ENCODE results near the gene USP32. TPM values are rescaled to one million over a fixed set of nuclear protein-coding genes. Genes with fewer than 3 reads are reported as not detected.

Gene USP32
- total and polyA plus RNA-seq, 10 of the 15 experiments (the other 5 are each of a cell fraction or from before 2014, with no cell fraction given): 7.8 to 37.3 (median 25.5) TPM

- TF ChIP-seq FOXK2 (IDR thresholded peaks at IDR 0.05) (no peak), CREB1 (IDR thresholded peaks at IDR 0.05; ENCODE audit: low read depth) (peak; percentile 79), IKZF1 (conservative IDR thresholded peaks at IDR 0.05) (peak; percentile 91), ZNF24 (IDR thresholded peaks at IDR 0.05) (no peak), SMAD1 (IDR thresholded peaks at IDR 0.05; ENCODE audit: low read depth, partially characterized antibody) (peak; percentile 55), CTCF (IDR thresholded peaks at IDR 0.05 in 2 of 3, conservative IDR thresholded peaks at IDR 0.05 in 1 of 3; ENCODE audit: control insufficient read depth in 2 of 3, extremely low read depth in 1 of 3, insufficient read depth in 1 of 3, low read depth in 3 of 3, low read length in 3 of 3) (peak in 2 of 3 experiments; percentile 15 to 16; a peak in 1 of 6 replicates), ZZZ3 (IDR thresholded peaks at IDR 0.05; ENCODE audit: control insufficient read depth, insufficient read length, low read depth) (no peak), ZSCAN29 (IDR thresholded peaks at IDR 0.05) (no peak), PAX5 (IDR thresholded peaks at IDR 0.05; ENCODE audit: borderline replicate concordance, low read depth, low read length) (peak; percentile 24; the same call in 1 of the 2 replicates), SUZ12 (IDR thresholded peaks at IDR 0.05; ENCODE audit: unreplicated experiment) (no peak), BCLAF1 (IDR thresholded peaks at IDR 0.05) (no peak), KDM1A (IDR thresholded peaks at IDR 0.05; ENCODE audit: borderline replicate concordance) (no peak), ELK1 (IDR thresholded peaks at IDR 0.05; ENCODE audit: low read depth, low read length) (peak; percentile 87), EZH2 (IDR thresholded peaks at IDR 0.05; ENCODE audit: borderline replicate concordance, control insufficient read depth, low read depth, low read length) (no peak), E2F8 (IDR thresholded peaks at IDR 0.05; ENCODE audit: low read depth, partially characterized antibody) (no peak), CHD2 (IDR thresholded peaks at IDR 0.05; ENCODE audit: borderline replicate concordance, low read depth, low read length) (peak; percentile 80; the same call in 1 of the 2 replicates), RBBP5 (conservative IDR thresholded peaks at IDR 0.05) (no peak)
Measured at GRCh38 chr17:60392042-60392844, at the start of gene USP32 (continued).

Measured in GM12878 (cell line).